Measurements from ENCODE around the gene ZBTB48. TPM values are rescaled to one million over a fixed set of nuclear protein-coding genes. Genes with fewer than 3 reads are reported as not detected.

ZBTB48 gene
- total RNA-seq, 4 donors from 2014 or later, result 26.5 to 79.7 (median 47.6) TPM

DNA sequence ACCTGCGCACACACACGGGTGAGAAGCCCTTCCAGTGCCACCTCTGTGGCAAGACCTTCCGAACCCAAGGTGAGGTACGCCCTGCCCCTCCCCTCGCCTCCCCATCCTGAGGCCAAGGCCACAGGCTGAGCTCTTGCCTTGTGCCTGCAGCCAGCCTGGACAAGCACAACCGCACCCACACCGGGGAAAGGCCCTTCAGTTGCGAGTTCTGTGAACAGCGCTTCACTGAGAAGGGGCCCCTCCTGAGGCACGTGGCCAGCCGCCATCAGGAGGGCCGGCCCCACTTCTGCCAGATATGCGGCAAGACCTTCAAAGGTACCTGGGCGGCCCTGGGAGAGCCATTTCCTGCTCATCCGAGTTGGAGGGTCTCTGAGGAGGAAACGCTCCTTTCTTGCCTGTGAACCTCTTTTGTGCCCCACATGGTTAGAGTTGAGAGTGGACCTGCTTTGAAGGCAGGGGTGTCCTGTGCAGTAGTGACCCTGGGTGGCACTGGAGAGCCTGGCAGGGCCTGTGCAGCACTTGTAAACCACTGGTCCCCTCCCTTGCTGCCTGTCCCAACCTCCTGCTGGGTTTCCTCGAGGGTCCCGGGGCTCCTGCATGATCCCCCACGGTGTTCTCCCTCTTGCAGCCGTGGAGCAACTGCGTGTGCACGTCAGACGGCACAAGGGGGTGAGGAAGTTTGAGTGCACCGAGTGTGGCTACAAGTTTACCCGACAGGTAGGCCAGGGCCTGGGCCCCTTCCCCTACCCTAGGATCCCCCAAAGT lies 8.5 kb downstream of the ZBTB48 start:
- Histone ChIP-seq H3K27ac (no peak overlapping the region), H3K36me3 (no peaks in the 10 kb centered on the region), H3K27me3 (no peaks in the 10 kb centered on the region), H3K9me3 (no peaks in the 10 kb centered on the region), H3K4me1 (no peaks in the 10 kb centered on the region), H3K4me3 (no peak overlapping the region)
- intact Hi-C loops (cut with DNase I; ENCODE audit: low total_unique reads), result no loop called here
- no peak for TF ChIP-seq CTCF (IDR thresholded peaks at IDR 0.05)
- TF ChIP-seq POLR2A (IDR thresholded peaks at IDR 0.05), result no peak
- DNase-seq, result no peak

DNA sequence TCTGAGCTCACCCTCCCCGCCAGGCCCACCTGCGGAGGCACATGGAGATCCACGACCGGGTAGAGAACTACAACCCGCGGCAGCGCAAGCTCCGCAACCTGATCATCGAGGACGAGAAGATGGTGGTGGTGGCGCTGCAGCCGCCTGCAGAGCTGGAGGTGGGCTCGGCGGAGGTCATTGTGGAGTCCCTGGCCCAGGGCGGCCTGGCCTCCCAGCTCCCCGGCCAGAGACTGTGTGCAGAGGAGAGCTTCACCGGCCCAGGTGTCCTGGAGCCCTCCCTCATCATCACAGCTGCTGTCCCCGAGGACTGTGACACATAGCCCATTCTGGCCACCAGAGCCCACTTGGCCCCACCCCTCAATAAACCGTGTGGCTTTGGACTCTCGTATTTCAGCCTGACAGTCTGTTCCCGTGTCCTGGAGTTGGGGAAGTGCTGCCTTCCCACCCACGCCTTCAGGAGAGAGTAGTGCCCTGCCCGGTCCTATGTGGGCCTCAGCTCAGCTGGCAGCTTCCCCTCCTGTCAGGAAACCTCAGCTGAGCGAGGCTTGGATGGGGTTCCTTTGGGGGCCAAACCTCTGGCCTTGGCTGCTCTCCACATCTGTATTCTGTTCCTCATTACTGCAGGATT lies 9.2 kb downstream of the ZBTB48 start:
- Histone ChIP-seq H3K27me3 (no peaks in the 10 kb centered on the region), H3K4me3 (no peak overlapping the region), H3K36me3 (no peaks in the 10 kb centered on the region), H3K4me1 (no peaks in the 10 kb centered on the region), H3K9me3 (no peaks in the 10 kb centered on the region), H3K27ac (no peak overlapping the region)
- DNase-seq, result no peak
- no peak for TF ChIP-seq CTCF (IDR thresholded peaks at IDR 0.05)
- no peak for TF ChIP-seq POLR2A (IDR thresholded peaks at IDR 0.05)
- intact Hi-C loops (cut with DNase I; ENCODE audit: low total_unique reads), result no loop called here

DNA sequence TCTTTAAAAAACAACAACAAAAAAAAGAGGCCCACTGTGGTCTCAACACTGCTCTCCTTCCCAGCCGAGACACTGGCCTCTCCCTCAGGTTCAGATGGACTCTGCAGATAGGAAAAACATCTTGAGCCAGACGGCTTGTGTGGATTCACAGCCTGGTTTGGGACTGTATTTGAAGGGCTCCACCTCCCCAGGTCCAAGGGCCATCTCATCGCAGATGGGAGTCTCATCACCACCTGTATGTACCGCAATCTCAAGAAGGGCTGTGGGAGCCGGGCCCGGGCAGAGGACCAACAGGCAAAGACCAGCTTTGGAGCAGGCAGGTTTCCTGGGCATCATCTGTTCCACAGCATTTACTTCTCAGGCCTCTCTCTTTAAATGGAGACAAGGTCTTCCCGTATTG lies 10.3 kb downstream of the ZBTB48 start:
- TF ChIP-seq CTCF (IDR thresholded peaks at IDR 0.05), result no peak
- no peak for TF ChIP-seq POLR2A (IDR thresholded peaks at IDR 0.05)
- Histone ChIP-seq H3K9me3 (no peaks in the 10 kb centered on the region), H3K27ac (no peak overlapping the region), H3K27me3 (no peaks in the 10 kb centered on the region), H3K4me3 (no peak overlapping the region), H3K36me3 (no peaks in the 10 kb centered on the region), H3K4me1 (no peaks in the 10 kb centered on the region)
- intact Hi-C loops (cut with DNase I; ENCODE audit: low total_unique reads), result no loop called here
- DNase-seq, result no peak

GRCh38 chr1:6591222-6591621 lies 11.4 kb downstream of the ZBTB48 start:
- Histone ChIP-seq H3K4me1 (no peaks in the 10 kb centered on the region), H3K36me3 (no peaks in the 10 kb centered on the region)
- DNase-seq, result no peak

More at GRCh38 chr1:6591222-6591621, 11.4 kb downstream of the ZBTB48 start:
- no peaks in the 10 kb centered on the region for H3K27me3 ChIP-seq
- TF ChIP-seq CTCF (IDR thresholded peaks at IDR 0.05) (no peak), POLR2A (IDR thresholded peaks at IDR 0.05) (no peak)
- H3K27ac ChIP-seq, result no peak overlapping the region
- intact Hi-C loops (cut with DNase I; ENCODE audit: low total_unique reads), result no loop called here
- H3K4me3 ChIP-seq, result no peak overlapping the region
- H3K9me3 ChIP-seq, result no peaks in the 10 kb centered on the region

Data from uterus (tissue), 4 donors.